ENCODE measurements around the gene ELAVL1.
A peak's percentile ranks its signal among the peaks of the same experiment; 100 is the strongest.

The ELAVL1 gene

DNA sequence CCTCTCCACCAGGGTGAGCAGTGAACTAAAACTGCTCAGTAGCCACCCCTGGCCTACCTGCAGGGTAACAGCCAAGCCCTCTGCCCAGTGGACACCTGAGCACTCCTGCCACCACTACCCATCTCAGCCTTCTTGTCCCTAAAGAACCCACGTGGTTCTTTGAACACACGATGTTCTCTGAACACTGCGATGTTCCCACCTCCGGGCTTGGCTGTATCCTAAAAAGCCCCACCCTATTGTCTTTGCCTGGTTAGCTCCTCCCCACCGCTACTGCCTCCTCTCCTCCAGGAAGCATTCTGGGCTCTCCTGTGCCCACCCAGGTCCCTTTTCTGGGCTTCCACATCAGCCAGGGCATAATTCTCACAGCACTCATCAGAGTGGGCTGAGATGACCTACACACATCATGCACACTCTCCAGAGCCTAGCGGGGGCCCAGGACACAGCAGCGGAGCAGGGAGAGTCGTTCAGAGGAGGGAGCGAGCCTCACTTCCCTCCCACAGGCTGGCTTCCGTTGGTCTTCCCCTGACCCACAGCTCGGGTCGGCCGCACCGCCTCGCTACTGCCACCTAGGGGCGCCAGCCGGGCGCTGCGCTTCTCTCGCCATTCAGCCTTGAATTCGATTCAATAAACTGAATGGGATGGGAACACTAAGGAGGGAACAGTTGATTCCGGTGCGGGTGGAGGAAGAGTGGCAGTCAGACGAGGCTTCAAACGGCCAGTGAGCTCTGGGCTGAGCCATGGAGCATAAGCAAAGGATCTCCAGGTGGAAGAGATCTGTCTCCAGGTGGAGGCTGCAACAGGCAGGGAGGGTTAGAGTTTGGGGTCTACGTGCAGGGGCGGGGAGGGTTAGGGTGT is 3.2 kb downstream of the ELAVL1 start:
- DNase-seq (ENCODE audit: low spot score): peak; percentile 89
- TF ChIP-seq, protein P1, sequence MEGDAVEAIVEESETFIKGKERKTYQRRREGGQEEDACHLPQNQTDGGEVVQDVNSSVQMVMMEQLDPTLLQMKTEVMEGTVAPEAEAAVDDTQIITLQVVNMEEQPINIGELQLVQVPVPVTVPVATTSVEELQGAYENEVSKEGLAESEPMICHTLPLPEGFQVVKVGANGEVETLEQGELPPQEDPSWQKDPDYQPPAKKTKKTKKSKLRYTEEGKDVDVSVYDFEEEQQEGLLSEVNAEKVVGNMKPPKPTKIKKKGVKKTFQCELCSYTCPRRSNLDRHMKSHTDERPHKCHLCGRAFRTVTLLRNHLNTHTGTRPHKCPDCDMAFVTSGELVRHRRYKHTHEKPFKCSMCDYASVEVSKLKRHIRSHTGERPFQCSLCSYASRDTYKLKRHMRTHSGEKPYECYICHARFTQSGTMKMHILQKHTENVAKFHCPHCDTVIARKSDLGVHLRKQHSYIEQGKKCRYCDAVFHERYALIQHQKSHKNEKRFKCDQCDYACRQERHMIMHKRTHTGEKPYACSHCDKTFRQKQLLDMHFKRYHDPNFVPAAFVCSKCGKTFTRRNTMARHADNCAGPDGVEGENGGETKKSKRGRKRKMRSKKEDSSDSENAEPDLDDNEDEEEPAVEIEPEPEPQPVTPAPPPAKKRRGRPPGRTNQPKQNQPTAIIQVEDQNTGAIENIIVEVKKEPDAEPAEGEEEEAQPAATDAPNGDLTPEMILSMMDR (IDR thresholded peaks at IDR 0.05; ENCODE audit: borderline replicate concordance, control extremely low read depth, extremely low read depth, insufficient read depth, missing control alignments): peak; percentile 98
- in situ Hi-C loops (cut with MboI; ENCODE audit: low sequenced_read_pairs, unreplicated experiment): no loop called here

DNA sequence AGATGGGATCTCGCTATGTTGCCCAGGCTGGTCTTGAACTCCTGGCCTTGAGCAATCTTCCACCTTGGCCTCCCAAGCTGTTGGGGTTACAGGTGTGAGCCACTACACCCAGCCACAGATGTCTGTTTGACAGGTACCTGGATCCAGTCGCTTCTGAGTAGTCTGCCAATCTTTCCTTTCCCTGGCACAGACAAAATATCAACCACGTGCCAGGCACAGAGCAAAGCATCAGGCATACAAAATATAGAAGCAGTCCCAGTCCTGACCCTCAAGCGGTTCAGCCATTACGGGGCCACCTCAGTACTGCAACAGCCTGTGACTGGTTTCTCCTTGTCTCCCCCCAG is 3.8 kb downstream of the ELAVL1 start:
- no peak for DNase-seq (ENCODE audit: low spot score)
- TF ChIP-seq, protein P1 (IDR thresholded peaks at IDR 0.05; ENCODE audit: borderline replicate concordance, control extremely low read depth, extremely low read depth, insufficient read depth, missing control alignments): no peak
- in situ Hi-C loops (cut with MboI; ENCODE audit: low sequenced_read_pairs, unreplicated experiment): no loop called here

GRCh38 chr19:8000298-8001038 is 5.0 kb downstream of the ELAVL1 start:
- in situ Hi-C loops (cut with MboI; ENCODE audit: low sequenced_read_pairs, unreplicated experiment): no loop called here
- no peak for DNase-seq (ENCODE audit: low spot score)
- TF ChIP-seq, protein P1 (IDR thresholded peaks at IDR 0.05; ENCODE audit: borderline replicate concordance, control extremely low read depth, extremely low read depth, insufficient read depth, missing control alignments): no peak

GRCh38 chr19:7999376-7999775 is 6.1 kb downstream of the ELAVL1 start:
- TF ChIP-seq, protein P1 (IDR thresholded peaks at IDR 0.05; ENCODE audit: borderline replicate concordance, control extremely low read depth, extremely low read depth, insufficient read depth, missing control alignments): no peak
- in situ Hi-C loops (cut with MboI; ENCODE audit: low sequenced_read_pairs, unreplicated experiment): no loop called here
- no peak for DNase-seq (ENCODE audit: low spot score)

DNA sequence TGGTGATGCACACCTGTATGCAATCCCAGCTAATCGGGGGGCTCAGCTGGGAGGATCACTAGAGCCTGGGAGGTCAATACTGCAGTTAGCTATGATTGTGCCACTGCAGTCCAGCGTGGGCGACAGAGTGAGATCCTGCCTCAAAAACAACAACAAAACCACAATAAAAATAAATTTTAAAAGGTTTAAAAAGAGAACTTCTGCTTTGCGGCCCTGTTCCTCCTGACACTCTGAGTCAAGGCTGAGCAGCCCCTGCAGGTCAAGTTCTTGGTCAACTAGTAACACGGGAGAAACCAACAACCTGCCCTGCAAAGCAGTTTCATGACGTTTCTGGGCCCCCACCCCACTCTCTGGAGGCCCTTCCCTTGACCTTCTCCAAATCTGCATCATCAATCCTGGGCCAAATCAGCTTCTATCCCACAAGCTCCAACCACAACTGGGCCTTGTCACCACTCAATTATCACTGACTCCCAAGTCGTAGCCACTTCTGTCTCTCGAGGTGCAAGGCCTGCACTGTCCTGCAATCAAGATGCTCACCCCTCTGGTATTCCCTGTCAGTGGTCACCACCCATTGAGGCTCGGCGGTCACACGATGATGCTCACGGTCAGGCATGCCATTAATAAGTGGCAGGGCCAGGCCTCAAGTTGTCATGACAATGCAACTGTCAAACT is 7.5 kb downstream of the ELAVL1 start:
- TF ChIP-seq, protein P1 (IDR thresholded peaks at IDR 0.05; ENCODE audit: borderline replicate concordance, control extremely low read depth, extremely low read depth, insufficient read depth, missing control alignments): no peak
- in situ Hi-C loops (cut with MboI; ENCODE audit: low sequenced_read_pairs, unreplicated experiment): no loop called here

GRCh38 chr19:7996883-7997282 is 8.6 kb downstream of the ELAVL1 start:
- TF ChIP-seq, protein P1 (IDR thresholded peaks at IDR 0.05; ENCODE audit: borderline replicate concordance, control extremely low read depth, extremely low read depth, insufficient read depth, missing control alignments): no peak
- in situ Hi-C loops (cut with MboI; ENCODE audit: low sequenced_read_pairs, unreplicated experiment): no loop called here
- DNase-seq (ENCODE audit: low spot score): no peak

More for the DNA sequence above, 7.5 kb downstream of the ELAVL1 start:
- no peak for DNase-seq (ENCODE audit: low spot score)
